ENCODE measurements around the gene MED22. TPM values are rescaled to one million over a fixed set of nuclear protein-coding genes. Genes with fewer than 3 reads are reported as not detected.
A peak's percentile ranks its signal among the peaks of the same experiment; 100 is the strongest.
"Not testable (repeated sequence)": the region's sequence is repeated elsewhere in the genome, so short reads cannot be mapped to it uniquely, and the experiment has no call there.

MED22 gene
- total RNA-seq, 1 experiment from 2014 or later, result 25.3 TPM

DNA sequence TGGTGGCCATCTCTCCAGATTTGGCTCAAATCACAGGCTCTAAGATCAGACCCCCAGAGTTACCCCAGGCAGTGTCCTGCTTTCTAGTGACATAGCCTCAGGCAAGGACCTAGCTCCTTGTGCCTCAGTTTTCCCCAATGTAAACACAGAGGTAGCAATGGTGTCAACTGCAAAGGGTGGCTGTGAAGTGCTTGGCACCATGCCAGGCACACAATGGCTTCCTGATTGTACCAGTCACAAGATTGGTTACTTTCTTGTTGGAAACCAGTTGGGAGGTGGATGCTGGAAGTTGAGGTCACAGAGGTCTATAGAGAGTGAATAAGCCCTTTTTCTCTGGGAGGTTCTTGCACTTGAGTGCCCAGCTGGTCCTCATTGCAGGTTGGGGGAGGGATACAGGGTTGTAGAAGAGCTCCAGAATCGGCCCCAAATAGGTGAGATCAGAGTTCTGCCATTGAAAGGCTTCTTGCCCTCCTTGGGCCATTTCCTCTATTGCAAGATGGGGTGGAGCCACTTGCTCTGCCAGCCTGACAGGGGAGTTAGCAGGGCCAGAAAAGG lies 30.6 kb upstream of the MED22 start:
- no peak for DNase-seq (ENCODE audit: low read depth)
- in situ Hi-C loops (cut with HindIII; ENCODE audit: low pct_unique_long_range_greater_than_20kb, low sequenced_read_pairs), result loop anchor here (5.0 kb wide), 1 partner anchor 89 kb away; no protein-coding TSS in a partner anchor

DNA sequence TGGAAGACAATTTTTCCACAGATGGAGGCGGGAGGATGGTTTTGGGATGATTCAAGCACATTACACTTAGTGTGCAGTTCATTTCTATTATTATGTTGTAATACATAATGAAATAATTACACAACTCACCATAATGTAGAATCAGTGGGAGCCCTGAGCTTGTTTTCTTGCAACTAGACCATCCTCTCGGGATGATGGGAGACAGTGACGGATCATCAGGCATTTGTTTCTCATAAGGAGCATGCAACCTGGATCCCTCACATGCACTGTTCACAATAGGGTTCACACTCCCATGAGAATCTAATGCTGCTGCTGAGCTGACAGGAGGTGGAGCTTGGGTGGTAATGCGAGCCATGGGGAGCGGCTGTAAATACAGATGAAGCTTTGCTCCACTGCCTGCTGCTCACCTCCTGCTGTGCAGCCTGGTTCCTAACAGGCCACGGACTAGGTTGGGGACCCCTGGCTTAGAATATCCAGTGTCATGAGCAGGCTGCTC lies 29.8 kb upstream of the MED22 start:
- DNase-seq (ENCODE audit: low read depth), result no peak
- in situ Hi-C loops (cut with HindIII; ENCODE audit: low pct_unique_long_range_greater_than_20kb, low sequenced_read_pairs), result loop anchor here (5.0 kb wide), 1 partner anchor 90 kb away; no protein-coding TSS in a partner anchor

DNA sequence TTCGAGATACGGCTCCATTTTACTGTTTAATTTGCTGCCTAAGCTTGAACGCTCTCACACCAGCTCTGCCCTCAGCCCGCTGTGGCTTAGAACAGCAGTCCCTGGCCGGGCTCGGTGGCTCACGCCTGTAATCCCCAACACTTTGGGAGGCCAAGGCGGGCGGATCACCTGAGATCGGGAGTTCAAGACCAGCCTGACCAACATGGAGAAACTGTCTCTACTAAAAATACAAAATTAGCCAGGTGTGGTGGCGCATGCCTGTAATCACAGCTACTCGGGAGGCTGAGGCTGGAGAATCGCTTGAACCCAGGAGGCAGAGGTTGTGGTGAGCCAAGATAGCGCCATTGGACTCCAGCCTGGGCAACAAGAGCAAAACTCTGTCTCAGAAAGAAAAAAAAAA lies 29.3 kb upstream of the MED22 start:
- not testable (repeated sequence) for DNase-seq (ENCODE audit: low read depth)
- in situ Hi-C loops (cut with HindIII; ENCODE audit: low pct_unique_long_range_greater_than_20kb, low sequenced_read_pairs), result loop anchor here (5.0 kb wide), 1 partner anchor 90 kb away; no protein-coding TSS in a partner anchor

DNA sequence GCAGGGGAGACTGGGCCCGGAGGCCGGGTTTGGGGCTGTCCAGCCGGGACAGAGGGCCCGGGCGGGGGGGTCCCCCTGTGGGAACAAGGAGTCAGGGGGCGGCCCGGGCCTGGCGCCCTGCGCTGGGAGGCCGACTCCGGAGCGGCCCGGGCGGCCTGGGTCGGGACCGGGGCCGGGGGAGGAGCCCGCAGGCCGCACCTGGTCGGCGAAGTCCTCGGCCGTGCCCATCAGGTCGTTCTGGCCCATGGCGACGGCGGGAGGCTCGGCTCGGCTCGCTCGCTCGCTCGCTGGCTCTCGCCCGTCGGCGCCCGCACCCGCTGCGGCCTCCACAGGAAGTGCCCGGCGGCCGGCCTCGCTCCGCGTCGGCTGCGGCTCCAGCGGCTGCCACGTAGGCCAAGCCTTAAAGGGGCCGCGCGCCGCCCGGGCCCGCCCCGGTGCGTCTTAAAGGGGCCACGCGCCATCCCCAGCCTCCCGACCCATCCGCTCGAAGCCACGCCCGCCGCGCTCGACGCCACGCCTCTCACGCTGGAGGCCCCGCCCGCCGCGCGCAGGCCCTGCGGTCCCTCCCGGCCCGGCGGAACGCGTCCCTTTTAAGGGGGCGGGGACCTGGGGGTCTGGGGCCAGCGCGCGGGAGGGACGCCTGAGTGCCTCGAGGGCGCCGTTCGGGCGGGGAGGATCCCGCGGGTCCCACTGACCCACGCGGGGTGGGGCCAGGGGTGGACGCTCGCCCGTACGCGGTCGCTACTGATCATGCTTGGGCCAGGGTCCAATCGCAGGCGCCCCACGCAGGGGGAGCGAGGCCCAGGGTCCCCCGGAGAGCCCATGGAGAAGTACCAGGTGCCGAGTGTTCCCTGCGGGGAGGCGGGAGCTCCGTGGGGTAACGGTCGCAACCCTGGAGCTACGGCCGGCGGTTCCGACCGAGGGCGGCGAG lies 28.1 kb upstream of the MED22 start, which contains the start of the genes STKLD1 and SURF4:
TSS of gene STKLD1 (plus strand) at position 643 of the 931 bp plus-strand sequence. CDS start at position 751, 108 bp downstream.
TSS of gene SURF4 (minus strand) at position 337 of the 931 bp plus-strand sequence. CDS start at position 246, 91 bp downstream.
- in situ Hi-C loops (cut with HindIII; ENCODE audit: low pct_unique_long_range_greater_than_20kb, low sequenced_read_pairs), result loop anchor here (5.0 kb wide), 1 partner anchor 91 kb away; no protein-coding TSS in a partner anchor
- peak; percentile 93 for DNase-seq (ENCODE audit: low read depth)

DNA sequence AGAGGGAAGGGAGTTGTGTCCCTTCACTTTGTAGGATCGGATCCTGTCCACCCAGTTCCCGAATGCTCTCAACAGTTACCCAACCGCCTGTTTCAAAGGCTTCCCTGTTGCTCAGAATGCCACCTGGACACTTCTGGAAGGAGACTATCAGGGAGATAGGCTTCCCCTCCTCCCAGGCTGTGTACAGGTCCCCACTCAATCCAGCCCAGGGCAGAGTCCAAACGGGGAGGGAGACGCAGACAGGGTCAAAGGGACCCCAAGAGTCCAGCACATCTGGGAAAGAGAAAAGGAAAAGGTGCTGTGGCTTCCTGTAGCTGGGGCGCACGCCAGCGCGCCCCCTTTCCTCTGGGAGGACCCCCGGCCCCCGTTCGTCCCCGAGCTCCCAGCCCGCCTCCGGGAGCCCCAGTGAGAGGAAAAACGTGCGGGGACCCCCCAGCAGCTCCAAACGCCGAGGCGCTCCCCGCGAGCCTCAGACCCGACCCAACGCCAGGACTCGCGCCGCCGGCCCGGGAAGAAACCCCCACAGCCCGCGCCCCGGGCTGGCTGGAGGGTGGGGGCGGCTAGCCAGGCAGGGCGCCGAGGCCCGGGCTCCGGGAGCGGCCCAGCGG lies 27.3 kb upstream of the MED22 start:
- in situ Hi-C loops (cut with HindIII; ENCODE audit: low pct_unique_long_range_greater_than_20kb, low sequenced_read_pairs), result loop anchor here (5.0 kb wide), 1 partner anchor 92 kb away; no protein-coding TSS in a partner anchor
- DNase-seq (ENCODE audit: low read depth), result no peak

DNA sequence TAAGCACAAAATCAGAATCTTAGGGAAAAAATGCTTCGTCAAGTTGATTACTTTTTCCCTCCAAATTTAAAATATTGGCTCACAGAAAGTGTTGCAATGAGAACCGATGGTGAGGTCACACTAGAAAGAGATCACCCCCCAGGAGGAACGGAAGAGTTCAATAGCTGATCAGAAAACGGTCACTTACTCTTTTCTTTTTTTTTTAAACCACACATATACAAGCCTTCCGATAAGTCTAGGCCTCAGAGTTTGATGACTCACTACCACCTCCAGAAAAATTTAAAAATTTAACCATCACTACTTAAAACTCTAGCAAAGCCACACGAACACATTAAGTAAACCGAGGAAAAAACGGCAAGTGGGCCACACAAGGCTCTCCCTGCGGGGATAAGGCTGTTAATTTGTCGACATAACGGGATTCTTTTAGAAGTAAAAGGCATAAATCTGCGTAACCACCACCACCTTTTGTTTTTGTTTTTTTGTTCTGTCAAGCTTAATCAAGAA lies 26.7 kb upstream of the MED22 start:
- no peak for DNase-seq (ENCODE audit: low read depth)
- in situ Hi-C loops (cut with HindIII; ENCODE audit: low pct_unique_long_range_greater_than_20kb, low sequenced_read_pairs), result loop anchor here (5.0 kb wide), 1 partner anchor 93 kb away; no protein-coding TSS in a partner anchor

DNA sequence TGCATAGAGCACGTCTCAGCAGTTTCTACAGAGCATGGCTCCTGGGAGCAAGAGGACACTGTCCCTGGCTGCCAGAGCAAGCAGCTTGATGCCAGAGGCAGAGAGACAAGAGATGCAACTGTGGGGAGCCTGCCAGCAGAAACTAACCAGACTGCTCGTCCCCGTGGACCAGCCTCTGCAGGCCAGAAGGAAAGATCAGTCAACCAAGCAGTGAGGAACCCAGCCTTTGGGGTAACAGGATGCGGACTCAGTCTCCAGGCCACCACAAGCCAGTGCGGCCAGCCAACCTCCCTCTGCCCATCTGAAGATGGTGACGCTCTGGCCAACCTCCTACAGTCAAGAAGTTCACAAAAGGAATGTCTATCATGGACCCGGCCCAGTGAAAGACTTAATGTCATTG lies 24.2 kb upstream of the MED22 start:
- no peak for DNase-seq (ENCODE audit: low read depth)
- in situ Hi-C loops (cut with HindIII; ENCODE audit: low pct_unique_long_range_greater_than_20kb, low sequenced_read_pairs), result no loop called here

DNA sequence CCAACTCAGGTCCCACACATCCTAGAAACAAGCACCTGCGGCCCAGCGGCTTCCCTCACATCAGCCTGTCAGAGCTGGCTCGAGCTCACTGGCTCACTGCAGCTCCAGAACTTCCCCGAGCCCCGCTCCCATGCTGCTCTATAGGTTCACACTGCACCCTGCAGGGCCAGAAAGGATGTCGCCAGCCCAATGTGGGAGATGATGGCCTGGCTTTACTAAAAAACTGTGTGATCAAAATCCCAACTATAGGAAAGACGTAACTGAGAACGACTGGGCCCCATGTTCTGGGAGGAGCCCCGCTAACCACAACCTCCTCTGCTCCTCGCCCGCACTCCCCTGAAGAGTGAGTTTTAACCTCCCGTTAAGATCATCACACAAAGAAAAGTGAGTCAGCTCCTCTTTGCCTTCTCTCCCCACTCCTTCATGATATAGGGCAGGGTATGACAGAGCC lies 23.4 kb upstream of the MED22 start:
- DNase-seq (ENCODE audit: low read depth), result no peak
- in situ Hi-C loops (cut with HindIII; ENCODE audit: low pct_unique_long_range_greater_than_20kb, low sequenced_read_pairs), result no loop called here

DNA sequence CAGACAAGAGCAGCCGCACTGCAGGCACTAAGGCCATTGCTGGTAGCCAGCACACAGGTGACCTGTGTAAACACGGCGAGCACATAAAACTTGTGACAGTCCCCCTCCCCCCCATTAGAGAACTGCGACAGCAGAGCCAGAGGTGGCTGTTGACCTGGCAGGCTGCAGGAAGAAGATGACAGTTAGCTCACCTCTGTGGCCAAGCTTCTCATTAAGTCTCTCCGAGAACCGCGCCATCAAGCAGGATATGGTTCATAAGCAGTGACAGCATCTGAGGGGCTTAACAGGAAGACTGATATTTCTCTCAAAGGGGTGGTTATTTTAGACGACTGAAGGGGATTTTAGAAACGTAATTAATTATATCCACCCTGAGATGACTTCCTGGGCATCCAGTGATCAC lies 22.8 kb upstream of the MED22 start:
- no peak for DNase-seq (ENCODE audit: low read depth)
- in situ Hi-C loops (cut with HindIII; ENCODE audit: low pct_unique_long_range_greater_than_20kb, low sequenced_read_pairs), result no loop called here

DNA sequence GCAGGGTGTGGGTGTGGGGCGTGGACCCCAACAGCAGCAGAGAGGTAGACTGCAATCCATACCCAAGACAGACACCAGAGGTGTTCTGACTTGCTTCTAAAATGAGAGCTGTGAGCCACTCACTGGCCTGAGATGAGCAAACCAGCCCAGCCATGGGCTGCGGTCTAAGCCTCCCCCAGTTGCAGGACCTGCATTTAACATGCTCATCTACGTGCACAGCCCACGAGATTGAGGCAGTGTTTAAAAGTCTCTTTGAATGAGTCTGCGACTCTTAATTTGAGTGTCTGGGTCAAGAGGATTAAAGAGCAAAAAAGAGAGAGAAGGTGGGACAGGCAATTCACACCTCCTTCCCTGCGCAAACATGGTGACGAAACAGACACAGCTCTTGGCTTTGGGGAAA lies 22.0 kb upstream of the MED22 start:
- no peak for DNase-seq (ENCODE audit: low read depth)
- in situ Hi-C loops (cut with HindIII; ENCODE audit: low pct_unique_long_range_greater_than_20kb, low sequenced_read_pairs), result no loop called here

DNA sequence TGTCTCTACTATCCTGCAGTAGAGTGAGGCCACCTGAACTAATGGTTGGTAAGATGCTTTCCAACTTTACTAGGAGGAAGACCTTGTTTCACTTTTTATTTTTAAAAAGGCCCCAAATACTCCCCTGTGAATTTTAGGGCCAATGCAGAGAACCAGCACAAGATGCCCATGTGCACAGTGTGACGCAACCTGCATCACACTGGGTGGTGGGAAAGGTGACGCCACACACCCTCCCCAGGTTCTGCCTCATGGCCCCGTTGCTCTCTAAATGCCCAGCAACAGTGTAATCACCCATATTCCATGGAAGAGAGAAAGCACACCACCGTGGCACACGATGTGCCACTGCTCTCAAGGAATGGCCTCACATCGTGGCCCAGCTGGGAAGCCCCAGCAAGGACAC lies 21.5 kb upstream of the MED22 start:
- in situ Hi-C loops (cut with HindIII; ENCODE audit: low pct_unique_long_range_greater_than_20kb, low sequenced_read_pairs), result no loop called here
- DNase-seq (ENCODE audit: low read depth), result no peak

DNA sequence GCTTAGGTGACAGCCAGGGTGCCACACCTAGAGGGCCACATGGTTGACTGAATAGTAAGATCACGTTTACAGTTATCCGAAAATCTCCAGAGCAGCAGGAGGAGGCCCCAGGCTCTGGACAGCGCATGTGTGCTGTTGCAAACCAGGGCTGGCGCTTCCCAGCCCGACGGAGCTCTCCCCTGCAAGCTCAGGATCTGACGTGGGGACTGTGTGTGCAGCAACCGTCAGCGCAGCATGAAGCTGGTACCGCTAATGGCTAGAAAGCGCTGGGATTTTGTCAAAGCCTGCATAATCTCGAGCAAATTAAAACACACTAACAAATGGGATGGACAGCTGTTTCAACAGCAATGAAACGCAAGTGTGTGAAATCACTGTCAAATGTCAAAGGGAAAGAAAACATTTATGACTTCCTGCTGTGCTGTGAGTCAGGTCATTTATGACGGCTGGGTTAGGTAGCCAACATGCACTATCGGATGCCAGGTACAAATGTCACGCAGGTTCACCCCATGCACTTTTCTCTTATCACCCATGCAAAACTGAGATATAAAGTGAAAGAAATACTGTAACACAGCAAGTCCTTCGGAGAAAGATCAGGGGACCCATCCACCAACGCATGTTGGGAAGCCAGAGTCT lies 20.4 kb upstream of the MED22 start:
- in situ Hi-C loops (cut with HindIII; ENCODE audit: low pct_unique_long_range_greater_than_20kb, low sequenced_read_pairs), result no loop called here
- no peak for DNase-seq (ENCODE audit: low read depth)

DNA sequence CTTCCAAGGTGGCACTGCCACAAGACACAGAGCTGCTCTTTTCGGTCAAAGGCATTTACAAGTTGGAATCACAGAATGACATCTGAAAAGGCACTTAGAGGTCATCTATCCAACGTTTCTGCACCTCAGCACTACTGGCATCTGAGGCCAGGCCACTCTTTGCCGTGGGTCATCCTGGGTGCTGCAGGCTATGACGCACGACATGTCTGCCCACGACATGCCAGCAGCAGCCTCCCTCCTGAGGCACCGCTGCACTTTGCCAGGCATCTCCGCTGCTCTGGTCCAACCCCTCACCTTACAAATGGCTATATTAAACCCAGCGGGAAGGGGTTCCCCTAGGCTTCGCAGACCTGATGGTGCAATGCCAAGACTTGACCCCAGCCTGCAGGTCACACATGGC lies 19.8 kb upstream of the MED22 start:
- in situ Hi-C loops (cut with HindIII; ENCODE audit: low pct_unique_long_range_greater_than_20kb, low sequenced_read_pairs), result no loop called here
- no peak for DNase-seq (ENCODE audit: low read depth)

DNA sequence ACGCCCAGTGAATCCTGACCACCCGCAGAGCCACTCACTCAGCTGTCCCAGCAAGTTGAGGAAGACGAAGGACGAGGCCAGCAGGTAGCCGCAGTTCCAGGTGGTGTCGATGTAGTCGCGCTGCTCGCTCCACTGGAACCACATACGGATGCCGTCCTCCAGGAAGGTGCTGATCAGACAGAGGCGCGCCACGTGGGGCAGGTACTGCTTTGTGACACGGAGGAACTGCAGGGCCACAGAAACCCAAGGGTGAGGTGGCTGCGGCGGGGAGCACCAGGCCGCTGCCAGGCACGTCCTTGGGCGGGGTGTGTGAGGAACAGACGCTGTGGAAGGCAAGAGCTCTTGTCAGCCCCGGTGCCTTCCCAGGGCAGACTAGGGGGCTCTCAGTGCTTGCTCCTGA lies 19.3 kb upstream of the MED22 start:
- in situ Hi-C loops (cut with HindIII; ENCODE audit: low pct_unique_long_range_greater_than_20kb, low sequenced_read_pairs), result no loop called here

DNA sequence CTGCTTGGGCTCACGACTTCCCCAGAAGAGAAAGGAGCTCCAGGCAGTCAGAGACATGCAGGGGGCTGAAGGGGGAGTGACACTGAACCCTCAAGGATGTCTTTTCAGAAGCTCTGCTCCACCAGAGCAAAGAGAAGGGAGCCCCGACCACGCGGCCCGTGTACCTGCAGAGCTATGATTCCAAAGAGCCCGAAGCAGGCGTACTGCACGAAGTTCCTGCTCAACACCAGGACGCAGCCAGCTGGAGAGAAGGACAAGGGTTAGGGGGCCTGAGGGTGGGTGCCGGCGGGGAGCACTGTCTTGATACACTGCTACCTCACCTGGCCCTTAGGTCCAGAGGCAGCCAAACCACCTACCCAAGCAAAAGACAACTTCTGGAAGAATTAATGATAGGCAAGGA lies 18.5 kb upstream of the MED22 start:
- in situ Hi-C loops (cut with HindIII; ENCODE audit: low pct_unique_long_range_greater_than_20kb, low sequenced_read_pairs), result no loop called here
- DNase-seq (ENCODE audit: low read depth), result no peak

More for the DNA sequence above, 19.3 kb upstream of the MED22 start:
- DNase-seq (ENCODE audit: low read depth), result no peak

DNA sequence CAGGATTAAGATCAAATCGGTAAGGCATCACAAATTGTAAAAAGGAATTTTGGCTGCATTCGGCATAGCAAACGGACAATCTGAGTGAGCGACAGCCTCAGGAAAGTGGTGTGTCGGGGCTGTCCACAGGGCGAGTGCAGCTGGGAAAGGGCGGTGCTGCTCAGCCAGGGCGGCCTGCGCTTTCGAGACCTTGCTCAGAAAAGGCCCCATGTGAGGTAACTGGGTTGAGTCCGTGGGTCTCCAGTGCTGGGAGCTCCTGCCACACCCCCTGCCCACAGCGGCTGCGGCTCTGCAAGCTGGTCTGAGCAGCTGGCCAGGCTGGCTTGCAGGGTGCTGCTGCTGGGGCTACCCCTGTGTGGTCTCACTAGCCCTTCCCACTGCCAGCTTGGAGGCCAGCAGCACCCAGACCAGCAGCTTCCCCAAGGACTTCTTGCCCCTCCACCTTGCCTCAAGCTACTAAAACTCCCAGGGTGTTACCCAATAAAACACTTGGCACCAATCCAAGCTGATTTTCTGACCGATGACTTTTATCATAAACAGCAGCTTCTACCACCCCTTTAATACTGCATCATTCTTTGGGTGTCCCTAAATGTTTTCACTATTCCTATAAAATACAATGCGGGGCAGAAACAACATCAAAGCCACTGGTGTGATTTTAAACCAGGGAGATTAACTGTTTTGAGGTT lies 14.6 kb upstream of the MED22 start:
- in situ Hi-C loops (cut with HindIII; ENCODE audit: low pct_unique_long_range_greater_than_20kb, low sequenced_read_pairs), result no loop called here
- DNase-seq (ENCODE audit: low read depth), result no peak

DNA sequence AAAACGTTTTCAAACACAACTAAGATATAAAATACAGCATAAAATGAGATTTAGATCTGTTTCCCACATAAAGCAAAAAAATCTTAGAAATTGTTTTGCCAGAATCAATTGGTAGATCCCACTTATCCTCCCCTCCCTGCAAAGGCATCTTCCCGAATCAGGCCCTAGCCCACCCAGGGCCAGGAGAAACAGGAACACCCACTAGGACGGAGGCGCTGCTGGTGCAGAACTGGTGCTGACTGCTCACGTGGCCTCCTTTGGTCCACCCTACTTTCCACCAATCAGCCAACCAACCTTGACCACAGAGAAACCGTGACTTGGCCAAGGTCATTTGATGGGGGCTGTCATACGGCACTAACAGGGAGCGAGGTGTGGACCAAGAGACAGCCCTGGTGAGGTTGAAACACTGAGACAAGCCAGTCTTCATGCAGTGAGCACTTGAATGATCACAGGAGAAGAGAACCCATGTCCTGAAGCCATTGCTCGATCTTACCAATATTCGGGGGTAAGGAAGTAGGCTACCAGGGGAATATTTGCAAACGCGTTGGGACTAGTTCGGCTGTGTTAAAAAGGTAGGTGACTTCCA lies 13.7 kb upstream of the MED22 start:
- in situ Hi-C loops (cut with HindIII; ENCODE audit: low pct_unique_long_range_greater_than_20kb, low sequenced_read_pairs), result no loop called here

More for the DNA sequence above, 13.7 kb upstream of the MED22 start:
- DNase-seq (ENCODE audit: low read depth), result no peak

Measured in Caki2 (cell line).